Spinal cord (tissue), 10 donors: ENCODE results near the gene HKDC1. TPM values are rescaled to one million over a fixed set of nuclear protein-coding genes. Genes with fewer than 3 reads are reported as not detected.
A peak's percentile ranks its signal among the peaks of the same experiment; 100 is the strongest.

Experiments used
- DNase-seq, 6 donors: peaks; one replicate each; pipeline versions ENCODE4 v3.0.0 to v3.0.0-alpha.2; 2013 to 2015; ENCODE audit warnings: low spot score in 6 of 6, low read depth in 4 of 6
- H3K27ac ChIP-seq: one replicate; pipeline ENCODE4 v1.5.1; 2013; ENCODE audit warnings: low read depth, low read length, control low read depth
- H3K27me3 ChIP-seq: one replicate; pipeline ENCODE4 v1.6.1; 2013; ENCODE audit warnings: low read length; ENCODE audit not compliant: control insufficient read depth, insufficient read depth
- H3K36me3 ChIP-seq: one replicate; pipeline ENCODE4 v1.6.1; 2013; ENCODE audit warnings: low read length; ENCODE audit not compliant: control insufficient read depth, insufficient read depth
- H3K4me1 ChIP-seq: one replicate; pipeline ENCODE4 v1.6.1; 2013; ENCODE audit warnings: low read length; ENCODE audit not compliant: control insufficient read depth, insufficient read depth
- H3K4me3 ChIP-seq: one replicate; pipeline ENCODE4 v1.5.1; 2013; ENCODE audit warnings: low read depth, low read length, control low read depth
- H3K9me3 ChIP-seq: one replicate; pipeline ENCODE4 v1.6.1; 2013; ENCODE audit warnings: low read length; ENCODE audit not compliant: control insufficient read depth, insufficient read depth
- WGBS: methylation state at CpG from one replicate; pipeline ENCODE4 v1.1.5; 2013; ENCODE audit warnings: missing lambda C conversion rate; ENCODE audit not compliant: insufficient coverage; 5-methylcytosine and 5-hydroxymethylcytosine counted together
- polyA plus RNA-seq, 2 donors: library from polyadenylated mRNA; unstranded; fragments of 120-200 nt; gene quantifications; one replicate each; pipeline ENCODE4 v1.2.1, GENCODE V29; 2013; ENCODE audit not compliant: insufficient read length in 2 of 2
- total RNA-seq, 2 donors: library from RNA; depleted of rRNA in 1 of 2; stranded (reverse); fragments of 120-200 nt in 1 of 2; fragments of >200 nt in 1 of 2; gene quantifications; one replicate each; pipeline versions ENCODE4 v1.2.3 to v1.2.4, GENCODE V29; 2013 to 2014
- donor health status: healthy.

HKDC1 gene
- total and polyA plus RNA-seq, 4 donors = 0.89 to 2.2 (median 1.7) TPM

DNA sequence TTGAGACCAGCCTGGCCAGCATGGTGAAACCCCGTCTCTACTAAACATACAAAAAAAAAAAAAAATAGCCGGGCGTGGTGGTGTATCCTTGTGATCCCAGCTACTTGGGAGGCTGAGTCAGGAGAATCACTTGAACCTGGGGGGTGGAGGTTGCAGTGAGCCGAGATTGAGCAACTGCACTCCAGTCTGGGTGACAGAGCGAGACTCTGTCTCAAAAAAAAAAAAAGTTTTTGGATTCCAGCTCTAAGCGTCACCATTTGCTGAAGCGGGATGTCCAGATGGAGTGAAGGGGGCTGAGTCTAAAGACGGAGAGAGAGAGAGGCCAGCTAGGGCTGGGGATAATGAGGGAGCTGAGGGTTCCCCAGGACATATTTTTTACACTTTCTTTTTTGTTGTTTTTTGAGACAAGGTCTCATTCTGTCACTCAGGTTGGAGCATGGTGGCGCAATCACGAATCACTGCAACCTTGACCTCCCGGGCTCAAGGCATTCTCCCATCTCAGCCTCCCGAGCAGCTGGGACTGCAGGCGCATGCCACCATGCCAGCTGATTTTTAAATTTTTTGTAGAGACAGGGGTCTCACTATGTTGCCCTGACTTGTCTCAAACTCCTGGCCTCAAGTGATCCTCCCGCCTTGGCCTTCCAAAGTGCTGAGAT, 48.8 kb downstream of the HKDC1 start:
- no peak for DNase-seq
- no peak overlapping the region for H3K4me3 ChIP-seq
- H3K9me3 ChIP-seq = no peaks in the 10 kb centered on the region
- H3K27ac ChIP-seq = no peak overlapping the region
- no peaks in the 10 kb centered on the region for H3K27me3 ChIP-seq
- 87% methylated on average over 6 of the region's 14 CpGs for WGBS
- peaks cover 5% of the 10 kb centered on the region for H3K36me3 ChIP-seq
- no peaks in the 10 kb centered on the region for H3K4me1 ChIP-seq

DNA sequence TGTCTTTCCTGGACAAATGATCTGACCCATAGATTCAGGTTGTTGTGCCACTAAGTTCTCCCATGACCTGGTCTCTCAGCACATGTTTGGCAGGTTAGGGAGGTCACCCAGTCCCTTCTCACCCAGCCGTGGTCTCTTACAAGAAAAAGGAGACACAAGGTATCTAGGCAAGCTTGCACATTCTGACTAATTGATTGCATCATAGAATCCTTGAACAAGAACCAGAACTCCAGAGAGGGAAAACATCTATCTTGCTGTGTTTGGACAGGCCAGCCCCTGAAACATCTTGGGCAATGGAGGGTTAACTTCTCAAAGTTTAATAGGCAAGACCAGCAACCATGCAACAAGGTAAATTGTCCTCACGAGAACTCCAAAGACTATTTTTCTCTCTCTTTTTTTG, 49.6 kb downstream of the HKDC1 start:
- no peak overlapping the region for H3K4me3 ChIP-seq
- WGBS = 58% methylated on average over 1 of the region's 2 CpGs
- peaks cover 5% of the 10 kb centered on the region for H3K36me3 ChIP-seq
- H3K27me3 ChIP-seq = no peaks in the 10 kb centered on the region
- no peak for DNase-seq
- H3K27ac ChIP-seq = no peak overlapping the region
- no peaks in the 10 kb centered on the region for H3K9me3 ChIP-seq
- H3K4me1 ChIP-seq = no peaks in the 10 kb centered on the region

DNA sequence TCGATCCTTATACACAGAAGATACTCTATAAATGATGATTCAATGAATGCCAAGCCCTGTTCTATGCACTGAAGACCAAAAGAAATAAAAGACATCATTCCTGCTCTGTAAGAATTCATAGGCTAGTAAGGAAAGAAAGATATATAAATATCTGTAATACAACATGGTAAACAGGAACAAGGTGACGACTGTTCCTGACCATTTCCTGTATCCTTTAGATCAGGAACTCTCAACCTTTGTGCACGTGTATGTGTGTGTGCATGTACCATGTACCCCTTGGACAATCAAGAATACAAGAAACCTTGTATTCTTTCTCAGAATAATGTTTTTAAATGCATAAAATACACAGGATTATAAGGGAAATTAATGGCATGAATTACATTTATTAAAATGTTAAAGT, 50.9 kb downstream of the HKDC1 start:
- Histone ChIP-seq H3K27ac (no peak overlapping the region), H3K36me3 (no peaks in the 10 kb centered on the region), H3K27me3 (no peaks in the 10 kb centered on the region), H3K4me3 (no peak overlapping the region), H3K4me1 (no peaks in the 10 kb centered on the region), H3K9me3 (no peaks in the 10 kb centered on the region)
- no CpG with 5 or more reads among the region's 3 CpGs for WGBS
- no peak for DNase-seq

DNA sequence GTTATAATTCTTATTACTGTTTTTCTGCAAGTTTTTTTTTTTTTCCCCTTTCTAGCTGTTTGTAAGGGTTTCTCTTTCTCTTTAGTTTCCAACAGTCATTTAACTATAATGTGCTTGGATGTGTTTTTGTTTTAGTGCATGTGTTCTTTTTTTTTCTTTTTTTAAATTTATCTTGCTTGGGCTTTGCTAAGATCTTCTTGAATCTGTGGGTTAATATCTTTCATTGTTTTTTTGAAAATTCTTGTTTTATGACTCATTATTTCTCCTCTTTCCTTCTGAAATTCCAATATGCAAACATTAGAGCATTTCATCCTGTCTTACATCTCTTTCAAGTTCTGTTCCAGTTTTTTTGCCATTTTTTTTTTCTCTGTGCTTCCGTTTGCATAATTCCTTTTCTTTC, 52.5 kb downstream of the HKDC1 start:
- H3K36me3 ChIP-seq = no peaks in the 10 kb centered on the region
- no peaks in the 10 kb centered on the region for H3K4me1 ChIP-seq
- no peak overlapping the region for H3K4me3 ChIP-seq
- H3K27ac ChIP-seq = no peak overlapping the region
- no peaks in the 10 kb centered on the region for H3K9me3 ChIP-seq
- no CpG with 5 or more reads among the region's 1 CpG for WGBS
- H3K27me3 ChIP-seq = no peaks in the 10 kb centered on the region
- DNase-seq = no peak

DNA sequence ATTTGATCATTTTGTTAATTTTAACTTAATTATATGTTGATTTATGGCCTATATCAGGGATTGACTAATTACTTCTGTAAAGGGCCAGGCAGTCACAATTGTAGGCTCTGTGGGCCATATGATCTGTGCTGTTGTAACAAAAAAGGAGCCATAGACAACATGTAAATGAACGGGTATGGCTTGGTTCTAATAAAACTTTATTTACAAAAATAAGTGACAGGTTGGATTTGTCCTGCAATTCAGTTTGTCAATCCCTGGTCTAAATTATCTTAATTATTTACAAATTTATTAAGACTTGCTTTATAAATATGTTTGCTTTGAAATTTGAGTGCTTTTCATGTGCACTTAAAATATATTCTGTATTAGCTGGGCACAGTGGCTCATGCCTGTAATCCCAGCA, 55.3 kb downstream of the HKDC1 start:
- no peak for DNase-seq
- no peak overlapping the region for H3K4me3 ChIP-seq
- no CpG with 5 or more reads among the region's 1 CpG for WGBS

DNA sequence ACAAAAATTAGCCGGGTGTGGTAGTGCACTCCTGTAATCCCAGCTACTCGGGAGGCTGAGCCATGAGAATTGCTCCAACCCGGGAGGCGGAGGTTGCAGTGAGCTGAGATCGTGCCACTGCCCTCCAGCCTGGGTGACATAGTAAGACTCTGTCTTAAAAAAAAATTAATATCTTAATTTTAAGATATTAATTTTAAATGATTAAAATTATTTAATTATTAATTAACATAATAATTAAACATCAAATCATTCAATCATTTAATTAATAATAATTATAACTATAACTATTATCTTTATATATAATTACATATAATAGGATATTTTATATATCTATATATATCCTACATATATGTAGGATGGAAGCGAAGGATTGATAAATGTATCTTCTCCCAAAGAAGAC, 56.4 kb downstream of the HKDC1 start:
- Histone ChIP-seq H3K4me1 (peaks cover 4% of the 10 kb centered on the region), H3K27ac (no peak overlapping the region), H3K36me3 (no peaks in the 10 kb centered on the region), H3K27me3 (no peaks in the 10 kb centered on the region), H3K9me3 (no peaks in the 10 kb centered on the region), H3K4me3 (no peak overlapping the region)
- DNase-seq = no peak
- 80% methylated on average over 1 of the region's 6 CpGs for WGBS

More for the DNA sequence above, 55.3 kb downstream of the HKDC1 start:
- Histone ChIP-seq H3K27me3 (no peaks in the 10 kb centered on the region), H3K4me1 (peaks cover 4% of the 10 kb centered on the region), H3K27ac (no peak overlapping the region), H3K36me3 (no peaks in the 10 kb centered on the region), H3K9me3 (no peaks in the 10 kb centered on the region)

DNA sequence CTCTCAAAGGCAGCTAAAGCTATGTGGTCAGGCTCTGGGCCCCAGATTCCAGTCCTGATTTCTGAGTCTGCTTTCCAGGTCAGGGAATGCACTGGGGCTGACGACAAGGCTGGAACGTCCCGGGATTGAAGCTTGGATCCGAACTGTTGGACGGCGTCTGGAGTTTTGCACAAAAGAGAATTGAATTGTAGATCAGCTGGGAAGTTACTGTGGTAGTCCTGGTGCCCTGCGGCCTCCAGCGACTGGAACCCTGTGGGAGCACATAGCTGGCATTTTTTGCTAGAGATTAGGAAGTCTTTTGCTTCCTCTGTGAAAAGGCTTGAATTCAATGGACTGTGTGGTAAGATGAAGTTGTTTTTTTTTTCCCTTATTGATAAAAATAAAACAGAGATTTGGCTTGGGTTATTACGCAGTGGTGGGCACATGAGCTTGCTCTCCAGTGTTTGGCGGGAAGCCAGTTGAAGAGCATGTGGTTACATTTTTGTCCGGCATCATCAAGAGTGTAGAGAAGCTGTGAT, 58.4 kb downstream of the HKDC1 start, which contains the start of gene HK1:
Gene HK1, plus strand, starts transcription at position 51 of the 518 bp plus-strand sequence.
- WGBS = 27% methylated on average over 11 of the region's 11 CpGs

DNA sequence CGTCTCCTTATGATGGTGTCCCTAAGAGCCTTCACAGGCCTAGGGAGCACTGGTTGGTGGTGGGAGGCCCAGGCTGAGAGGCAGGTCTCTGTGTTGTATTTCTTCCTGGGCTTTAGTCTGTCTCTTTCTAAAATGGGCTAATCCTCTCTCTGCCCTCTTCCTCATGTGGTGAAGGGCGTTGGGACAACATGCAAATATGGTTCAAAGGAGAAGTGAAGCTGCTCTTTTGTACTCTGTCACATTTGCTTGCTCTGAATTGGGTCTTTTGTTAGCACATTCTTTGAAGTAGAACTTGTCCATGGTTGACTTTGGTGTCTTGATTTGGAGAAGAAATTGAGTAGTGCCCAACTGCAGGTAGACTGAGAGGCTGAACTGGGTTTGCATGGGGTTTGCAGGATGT, 59.0 kb downstream of the HKDC1 start:
- 80% methylated on average over 2 of the region's 2 CpGs for WGBS
- no peaks in the 10 kb centered on the region for H3K9me3 ChIP-seq
- no peaks in the 10 kb centered on the region for H3K27me3 ChIP-seq
- H3K36me3 ChIP-seq = no peaks in the 10 kb centered on the region
- peak overlapping the region; percentile 0 for H3K27ac ChIP-seq
- H3K4me3 ChIP-seq = no peak overlapping the region
- peaks cover 4% of the 10 kb centered on the region for H3K4me1 ChIP-seq
- no peak for DNase-seq

More for the DNA sequence above, 58.4 kb downstream of the HKDC1 start, which contains the start of gene HK1:
- no peaks in the 10 kb centered on the region for H3K27me3 ChIP-seq
- H3K4me1 ChIP-seq = peaks cover 4% of the 10 kb centered on the region
- H3K36me3 ChIP-seq = no peaks in the 10 kb centered on the region
- no peak within 1 kb of the TSS for H3K4me3 ChIP-seq
- peak within 1 kb of the TSS; percentile 12 for H3K27ac ChIP-seq
- DNase-seq = peak in 2 of 6 donors; percentile 27 to 53
- H3K9me3 ChIP-seq = no peaks in the 10 kb centered on the region

DNA sequence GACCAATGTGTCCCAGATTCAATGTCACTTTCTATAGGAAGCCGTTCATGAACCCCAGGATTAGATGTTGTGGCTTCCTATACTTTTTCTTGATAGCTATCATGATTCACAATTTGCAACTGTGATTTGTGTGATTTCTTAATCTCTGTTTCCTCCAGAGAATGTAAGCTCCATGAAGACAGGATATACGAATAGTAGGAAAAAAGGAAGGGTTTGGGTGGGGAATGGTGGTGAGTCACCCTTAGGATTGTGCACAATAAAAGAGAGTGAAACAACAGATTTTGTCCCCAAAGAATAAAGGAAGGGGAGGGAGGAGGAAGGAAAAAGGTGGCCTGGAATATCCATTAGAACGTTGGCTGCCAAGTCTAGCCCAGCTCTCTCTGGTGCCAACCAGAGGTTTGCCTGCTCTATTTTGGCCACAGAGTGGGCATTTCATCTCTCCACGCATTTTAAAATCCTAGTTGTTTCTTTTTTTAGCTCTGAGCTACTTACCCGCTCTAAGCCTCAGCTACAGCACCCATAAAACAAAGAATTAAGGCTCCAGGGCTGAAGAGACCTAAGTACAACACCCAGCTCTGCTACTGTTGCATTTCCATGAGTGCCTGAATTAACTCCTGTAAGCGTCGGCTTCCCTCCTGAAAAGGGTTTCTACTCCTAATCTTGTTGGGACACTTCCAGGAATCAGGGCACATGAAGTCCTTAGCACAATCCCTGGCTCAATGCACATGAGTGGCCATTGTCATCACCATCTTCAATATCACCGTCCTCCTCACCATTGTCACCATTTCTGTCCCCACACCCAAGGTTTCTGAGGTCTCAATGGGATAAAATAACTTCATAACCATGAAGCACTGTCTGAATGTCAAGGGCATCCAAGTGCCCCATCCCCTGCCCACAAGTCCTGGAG, 61.6 kb downstream of the HKDC1 start:
- peaks cover 4% of the 10 kb centered on the region for H3K27me3 ChIP-seq
- 97% methylated on average over 7 of the region's 8 CpGs for WGBS

More for the DNA sequence above, 61.6 kb downstream of the HKDC1 start:
- Histone ChIP-seq H3K9me3 (no peaks in the 10 kb centered on the region), H3K27ac (no peak overlapping the region), H3K4me1 (peaks cover 4% of the 10 kb centered on the region), H3K36me3 (no peaks in the 10 kb centered on the region), H3K4me3 (no peak overlapping the region)
- DNase-seq = no peak
